ENCODE data around the gene SERINC1.

DNA sequence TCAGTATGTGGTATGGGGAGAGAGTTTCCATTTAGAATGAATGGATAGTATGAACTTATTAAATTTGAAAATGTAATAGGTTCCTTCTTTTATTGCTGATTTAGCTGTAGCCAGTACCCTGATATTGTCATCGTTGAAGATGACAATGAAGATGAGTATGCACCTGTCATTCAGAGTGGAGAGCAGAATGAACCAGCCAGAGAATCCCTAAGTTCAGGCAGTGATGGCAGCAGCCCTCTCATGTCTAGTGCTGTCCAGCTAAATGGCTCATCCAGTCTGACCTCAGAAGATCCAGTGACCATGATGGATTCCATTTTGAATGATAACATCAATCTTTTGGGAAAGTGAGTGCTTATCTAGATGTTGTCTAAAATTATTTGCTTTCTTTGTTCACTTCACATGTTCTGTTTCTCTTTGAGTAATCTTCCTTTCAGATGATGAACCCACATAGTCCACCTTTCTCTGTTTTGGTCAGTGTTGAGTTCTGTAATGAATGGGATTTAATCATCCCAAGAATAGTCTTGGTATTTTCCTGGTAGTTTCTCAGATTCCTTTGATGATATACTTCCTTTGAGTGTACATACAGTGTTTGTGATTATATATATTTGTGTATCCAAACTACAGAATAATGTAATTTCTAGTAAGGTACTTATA lies 48.9 kb downstream of the SERINC1 start:
- TF ChIP-seq POLR2AphosphoS5 (IDR thresholded peaks at IDR 0.05; ENCODE audit: low read depth, low read length) (no peak), SIN3A (IDR thresholded peaks at IDR 0.05; ENCODE audit: borderline replicate concordance, insufficient read depth, low read depth, low read length) (no peak), TCF7L2 (IDR thresholded peaks at IDR 0.05; ENCODE audit: low read depth, low read length) (no peak)
- TF ChIP-seq, protein P1, sequence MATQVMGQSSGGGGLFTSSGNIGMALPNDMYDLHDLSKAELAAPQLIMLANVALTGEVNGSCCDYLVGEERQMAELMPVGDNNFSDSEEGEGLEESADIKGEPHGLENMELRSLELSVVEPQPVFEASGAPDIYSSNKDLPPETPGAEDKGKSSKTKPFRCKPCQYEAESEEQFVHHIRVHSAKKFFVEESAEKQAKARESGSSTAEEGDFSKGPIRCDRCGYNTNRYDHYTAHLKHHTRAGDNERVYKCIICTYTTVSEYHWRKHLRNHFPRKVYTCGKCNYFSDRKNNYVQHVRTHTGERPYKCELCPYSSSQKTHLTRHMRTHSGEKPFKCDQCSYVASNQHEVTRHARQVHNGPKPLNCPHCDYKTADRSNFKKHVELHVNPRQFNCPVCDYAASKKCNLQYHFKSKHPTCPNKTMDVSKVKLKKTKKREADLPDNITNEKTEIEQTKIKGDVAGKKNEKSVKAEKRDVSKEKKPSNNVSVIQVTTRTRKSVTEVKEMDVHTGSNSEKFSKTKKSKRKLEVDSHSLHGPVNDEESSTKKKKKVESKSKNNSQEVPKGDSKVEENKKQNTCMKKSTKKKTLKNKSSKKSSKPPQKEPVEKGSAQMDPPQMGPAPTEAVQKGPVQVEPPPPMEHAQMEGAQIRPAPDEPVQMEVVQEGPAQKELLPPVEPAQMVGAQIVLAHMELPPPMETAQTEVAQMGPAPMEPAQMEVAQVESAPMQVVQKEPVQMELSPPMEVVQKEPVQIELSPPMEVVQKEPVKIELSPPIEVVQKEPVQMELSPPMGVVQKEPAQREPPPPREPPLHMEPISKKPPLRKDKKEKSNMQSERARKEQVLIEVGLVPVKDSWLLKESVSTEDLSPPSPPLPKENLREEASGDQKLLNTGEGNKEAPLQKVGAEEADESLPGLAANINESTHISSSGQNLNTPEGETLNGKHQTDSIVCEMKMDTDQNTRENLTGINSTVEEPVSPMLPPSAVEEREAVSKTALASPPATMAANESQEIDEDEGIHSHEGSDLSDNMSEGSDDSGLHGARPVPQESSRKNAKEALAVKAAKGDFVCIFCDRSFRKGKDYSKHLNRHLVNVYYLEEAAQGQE (IDR thresholded peaks at IDR 0.05; ENCODE audit: insufficient read depth in 1 of 2, low read depth in 2 of 2, low read length in 1 of 2), result no peak
- TF ChIP-seq, protein P2, sequence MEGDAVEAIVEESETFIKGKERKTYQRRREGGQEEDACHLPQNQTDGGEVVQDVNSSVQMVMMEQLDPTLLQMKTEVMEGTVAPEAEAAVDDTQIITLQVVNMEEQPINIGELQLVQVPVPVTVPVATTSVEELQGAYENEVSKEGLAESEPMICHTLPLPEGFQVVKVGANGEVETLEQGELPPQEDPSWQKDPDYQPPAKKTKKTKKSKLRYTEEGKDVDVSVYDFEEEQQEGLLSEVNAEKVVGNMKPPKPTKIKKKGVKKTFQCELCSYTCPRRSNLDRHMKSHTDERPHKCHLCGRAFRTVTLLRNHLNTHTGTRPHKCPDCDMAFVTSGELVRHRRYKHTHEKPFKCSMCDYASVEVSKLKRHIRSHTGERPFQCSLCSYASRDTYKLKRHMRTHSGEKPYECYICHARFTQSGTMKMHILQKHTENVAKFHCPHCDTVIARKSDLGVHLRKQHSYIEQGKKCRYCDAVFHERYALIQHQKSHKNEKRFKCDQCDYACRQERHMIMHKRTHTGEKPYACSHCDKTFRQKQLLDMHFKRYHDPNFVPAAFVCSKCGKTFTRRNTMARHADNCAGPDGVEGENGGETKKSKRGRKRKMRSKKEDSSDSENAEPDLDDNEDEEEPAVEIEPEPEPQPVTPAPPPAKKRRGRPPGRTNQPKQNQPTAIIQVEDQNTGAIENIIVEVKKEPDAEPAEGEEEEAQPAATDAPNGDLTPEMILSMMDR (IDR thresholded peaks at IDR 0.05), result no peak

Data from Panc1 (cell line).